ENCODE measurements around the gene TMEM51.

DNA sequence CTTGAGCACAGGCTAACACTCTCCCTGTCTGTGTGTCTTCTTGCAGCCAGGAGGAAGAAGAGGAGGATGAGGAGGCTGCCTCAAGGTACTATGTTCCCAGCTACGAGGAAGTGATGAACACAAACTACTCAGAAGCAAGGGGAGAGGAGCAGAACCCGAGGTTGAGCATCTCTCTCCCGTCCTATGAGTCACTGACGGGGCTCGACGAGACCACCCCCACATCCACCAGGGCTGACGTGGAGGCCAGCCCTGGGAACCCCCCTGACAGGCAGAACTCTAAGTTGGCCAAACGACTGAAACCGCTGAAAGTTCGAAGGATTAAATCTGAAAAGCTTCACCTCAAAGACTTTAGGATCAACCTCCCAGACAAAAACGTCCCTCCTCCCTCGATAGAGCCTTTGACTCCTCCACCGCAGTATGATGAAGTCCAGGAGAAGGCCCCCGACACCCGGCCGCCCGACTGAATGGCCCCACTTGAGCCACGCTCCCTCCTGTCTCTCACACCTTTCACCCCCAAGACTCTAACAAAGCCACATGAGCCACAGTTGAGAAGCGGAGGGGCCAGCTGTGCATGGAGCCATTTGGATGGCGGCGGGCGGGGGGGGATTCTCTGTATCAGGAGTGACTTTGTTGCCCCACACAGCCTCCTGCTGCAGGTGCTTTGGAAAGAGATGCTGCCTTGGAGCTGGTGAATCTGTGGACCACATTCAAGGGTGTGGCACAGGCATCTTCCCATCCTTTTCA, 65.9 kb downstream of the TMEM51 start:
- no peak for TF ChIP-seq POLR2A (IDR thresholded peaks at IDR 0.05; ENCODE audit: low read depth, low read length)
- TF ChIP-seq NFE2L2 (IDR thresholded peaks at IDR 0.05; ENCODE audit: low read depth, low read length) = no peak
- no peak for TF ChIP-seq CTCF (conservative IDR thresholded peaks at IDR 0.05; ENCODE audit: low read depth, low read length)
- no peak for TF ChIP-seq RFX5 (IDR thresholded peaks at IDR 0.05; ENCODE audit: low read depth, low read length)
- TF ChIP-seq BHLHE40 (IDR thresholded peaks at IDR 0.05; ENCODE audit: low read depth, low read length) = no peak

Measured in IMR-90 (cell line).